WTC11 (cell line): ENCODE results near the gene IFIH1.

Experiments used
- ATF1 ChIP-seq: sonication (generic); formaldehyde crosslinking; IDR thresholded peaks from 2 replicates; pipeline ENCODE4 v1.8.1; 2023; ENCODE audit warnings: mild to moderate bottlenecking, moderate library complexity, missing genetic modification reagents
- ESRRA ChIP-seq: sonication (generic); formaldehyde crosslinking; IDR thresholded peaks from 2 replicates; pipeline ENCODE4 v1.8.1; 2022; ENCODE audit warnings: mild to moderate bottlenecking, missing genetic modification reagents, borderline replicate concordance
- KAT7 ChIP-seq: sonication (generic); formaldehyde crosslinking; IDR thresholded peaks from 2 replicates; pipeline ENCODE4 v1.8.1; 2023; ENCODE audit warnings: missing genetic modification reagents, mild to moderate bottlenecking, borderline replicate concordance
- MXD4 ChIP-seq: fragments of 250-450 bp; sonication (Bioruptor Pico); IDR thresholded peaks from 2 replicates; pipeline ENCODE4 v1.8.0; 2021; ENCODE audit warnings: mild to moderate bottlenecking, moderate library complexity, borderline replicate concordance
- NR2C2 ChIP-seq: sonication (generic); formaldehyde crosslinking; IDR thresholded peaks from 2 replicates; pipeline ENCODE4 v1.8.0; 2022; ENCODE audit warnings: mild to moderate bottlenecking, missing genetic modification reagents
- TCF7 ChIP-seq: sonication (generic); formaldehyde crosslinking; IDR thresholded peaks from 2 replicates; pipeline ENCODE4 v1.8.0; 2022; ENCODE audit warnings: mild to moderate bottlenecking, low read depth, missing genetic modification reagents, moderate library complexity
- ZNF232 ChIP-seq: sonication (generic); formaldehyde crosslinking; IDR thresholded peaks from 2 replicates; pipeline ENCODE4 v1.8.0; 2022; ENCODE audit warnings: mild to moderate bottlenecking, missing genetic modification reagents
- TF ChIP-seq, protein P1 (sequence below): fragments of 200-600 bp; IDR thresholded peaks from 2 replicates; pipeline ENCODE4 v1.8.0; 2022; ENCODE audit warnings: antibody characterized with exemption
- TF ChIP-seq, protein P2 (sequence below): sonication (generic); formaldehyde crosslinking; IDR thresholded peaks from 2 replicates; pipeline ENCODE4 v1.8.0; 2023; ENCODE audit warnings: missing genetic modification reagents
- TF ChIP-seq, protein P3 (sequence below): sonication (generic); formaldehyde crosslinking; IDR thresholded peaks from 2 replicates; pipeline ENCODE4 v1.8.0; 2022; ENCODE audit warnings: mild to moderate bottlenecking, missing genetic modification reagents
- TF ChIP-seq, protein P4 (sequence below): sonication (generic); formaldehyde crosslinking; IDR thresholded peaks from 2 replicates; pipeline ENCODE4 v1.8.0; 2023; ENCODE audit warnings: missing genetic modification reagents, mild to moderate bottlenecking, borderline replicate concordance
- TF ChIP-seq, protein P5 (sequence below): fragments of 250-450 bp; sonication (Bioruptor Pico); IDR thresholded peaks from 2 replicates; pipeline ENCODE4 v1.9.0; 2021; ENCODE audit warnings: moderate library complexity, mild to moderate bottlenecking, inconsistent platforms, borderline replicate concordance

DNA sequence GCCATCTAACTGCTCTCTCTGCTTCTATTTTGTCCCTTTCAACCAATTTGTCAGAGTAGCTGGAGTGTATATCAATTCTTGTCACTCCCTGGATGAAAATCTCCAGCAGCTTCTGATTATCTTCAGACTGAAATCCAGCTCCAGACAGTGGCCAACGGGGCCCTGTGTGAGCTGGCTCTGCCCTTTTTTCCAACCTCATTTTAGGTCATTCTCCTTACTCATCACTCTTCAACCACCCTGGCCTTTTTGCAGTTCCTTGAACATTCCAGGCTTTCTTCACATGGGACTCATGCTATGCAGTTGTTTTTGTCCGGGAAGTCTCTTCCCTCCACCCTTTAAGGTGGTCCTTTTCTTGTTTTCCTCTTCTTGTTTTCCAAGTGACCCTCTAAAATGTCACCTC lies 59.8 kb downstream of the IFIH1 start:
- TF ChIP-seq NR2C2 (CRISPR knock-in tag) = no peak
- TF ChIP-seq, protein P1, sequence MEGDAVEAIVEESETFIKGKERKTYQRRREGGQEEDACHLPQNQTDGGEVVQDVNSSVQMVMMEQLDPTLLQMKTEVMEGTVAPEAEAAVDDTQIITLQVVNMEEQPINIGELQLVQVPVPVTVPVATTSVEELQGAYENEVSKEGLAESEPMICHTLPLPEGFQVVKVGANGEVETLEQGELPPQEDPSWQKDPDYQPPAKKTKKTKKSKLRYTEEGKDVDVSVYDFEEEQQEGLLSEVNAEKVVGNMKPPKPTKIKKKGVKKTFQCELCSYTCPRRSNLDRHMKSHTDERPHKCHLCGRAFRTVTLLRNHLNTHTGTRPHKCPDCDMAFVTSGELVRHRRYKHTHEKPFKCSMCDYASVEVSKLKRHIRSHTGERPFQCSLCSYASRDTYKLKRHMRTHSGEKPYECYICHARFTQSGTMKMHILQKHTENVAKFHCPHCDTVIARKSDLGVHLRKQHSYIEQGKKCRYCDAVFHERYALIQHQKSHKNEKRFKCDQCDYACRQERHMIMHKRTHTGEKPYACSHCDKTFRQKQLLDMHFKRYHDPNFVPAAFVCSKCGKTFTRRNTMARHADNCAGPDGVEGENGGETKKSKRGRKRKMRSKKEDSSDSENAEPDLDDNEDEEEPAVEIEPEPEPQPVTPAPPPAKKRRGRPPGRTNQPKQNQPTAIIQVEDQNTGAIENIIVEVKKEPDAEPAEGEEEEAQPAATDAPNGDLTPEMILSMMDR = no peak
- TF ChIP-seq, protein P2, sequence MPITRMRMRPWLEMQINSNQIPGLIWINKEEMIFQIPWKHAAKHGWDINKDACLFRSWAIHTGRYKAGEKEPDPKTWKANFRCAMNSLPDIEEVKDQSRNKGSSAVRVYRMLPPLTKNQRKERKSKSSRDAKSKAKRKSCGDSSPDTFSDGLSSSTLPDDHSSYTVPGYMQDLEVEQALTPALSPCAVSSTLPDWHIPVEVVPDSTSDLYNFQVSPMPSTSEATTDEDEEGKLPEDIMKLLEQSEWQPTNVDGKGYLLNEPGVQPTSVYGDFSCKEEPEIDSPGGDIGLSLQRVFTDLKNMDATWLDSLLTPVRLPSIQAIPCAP (CRISPR knock-in tag) = no peak
- TF ChIP-seq, protein P3, sequence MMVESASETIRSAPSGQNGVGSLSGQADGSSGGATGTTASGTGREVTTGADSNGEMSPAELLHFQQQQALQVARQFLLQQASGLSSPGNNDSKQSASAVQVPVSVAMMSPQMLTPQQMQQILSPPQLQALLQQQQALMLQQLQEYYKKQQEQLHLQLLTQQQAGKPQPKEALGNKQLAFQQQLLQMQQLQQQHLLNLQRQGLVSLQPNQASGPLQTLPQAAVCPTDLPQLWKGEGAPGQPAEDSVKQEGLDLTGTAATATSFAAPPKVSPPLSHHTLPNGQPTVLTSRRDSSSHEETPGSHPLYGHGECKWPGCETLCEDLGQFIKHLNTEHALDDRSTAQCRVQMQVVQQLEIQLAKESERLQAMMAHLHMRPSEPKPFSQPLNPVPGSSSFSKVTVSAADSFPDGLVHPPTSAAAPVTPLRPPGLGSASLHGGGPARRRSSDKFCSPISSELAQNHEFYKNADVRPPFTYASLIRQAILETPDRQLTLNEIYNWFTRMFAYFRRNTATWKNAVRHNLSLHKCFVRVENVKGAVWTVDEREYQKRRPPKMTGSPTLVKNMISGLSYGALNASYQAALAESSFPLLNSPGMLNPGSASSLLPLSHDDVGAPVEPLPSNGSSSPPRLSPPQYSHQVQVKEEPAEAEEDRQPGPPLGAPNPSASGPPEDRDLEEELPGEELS (CRISPR knock-in tag) = no peak
- no peak for TF ChIP-seq ZNF232 (CRISPR knock-in tag)
- TF ChIP-seq ATF1 (CRISPR knock-in tag) = no peak
- no peak for TF ChIP-seq KAT7 (CRISPR knock-in tag)
- TF ChIP-seq, protein P4, sequence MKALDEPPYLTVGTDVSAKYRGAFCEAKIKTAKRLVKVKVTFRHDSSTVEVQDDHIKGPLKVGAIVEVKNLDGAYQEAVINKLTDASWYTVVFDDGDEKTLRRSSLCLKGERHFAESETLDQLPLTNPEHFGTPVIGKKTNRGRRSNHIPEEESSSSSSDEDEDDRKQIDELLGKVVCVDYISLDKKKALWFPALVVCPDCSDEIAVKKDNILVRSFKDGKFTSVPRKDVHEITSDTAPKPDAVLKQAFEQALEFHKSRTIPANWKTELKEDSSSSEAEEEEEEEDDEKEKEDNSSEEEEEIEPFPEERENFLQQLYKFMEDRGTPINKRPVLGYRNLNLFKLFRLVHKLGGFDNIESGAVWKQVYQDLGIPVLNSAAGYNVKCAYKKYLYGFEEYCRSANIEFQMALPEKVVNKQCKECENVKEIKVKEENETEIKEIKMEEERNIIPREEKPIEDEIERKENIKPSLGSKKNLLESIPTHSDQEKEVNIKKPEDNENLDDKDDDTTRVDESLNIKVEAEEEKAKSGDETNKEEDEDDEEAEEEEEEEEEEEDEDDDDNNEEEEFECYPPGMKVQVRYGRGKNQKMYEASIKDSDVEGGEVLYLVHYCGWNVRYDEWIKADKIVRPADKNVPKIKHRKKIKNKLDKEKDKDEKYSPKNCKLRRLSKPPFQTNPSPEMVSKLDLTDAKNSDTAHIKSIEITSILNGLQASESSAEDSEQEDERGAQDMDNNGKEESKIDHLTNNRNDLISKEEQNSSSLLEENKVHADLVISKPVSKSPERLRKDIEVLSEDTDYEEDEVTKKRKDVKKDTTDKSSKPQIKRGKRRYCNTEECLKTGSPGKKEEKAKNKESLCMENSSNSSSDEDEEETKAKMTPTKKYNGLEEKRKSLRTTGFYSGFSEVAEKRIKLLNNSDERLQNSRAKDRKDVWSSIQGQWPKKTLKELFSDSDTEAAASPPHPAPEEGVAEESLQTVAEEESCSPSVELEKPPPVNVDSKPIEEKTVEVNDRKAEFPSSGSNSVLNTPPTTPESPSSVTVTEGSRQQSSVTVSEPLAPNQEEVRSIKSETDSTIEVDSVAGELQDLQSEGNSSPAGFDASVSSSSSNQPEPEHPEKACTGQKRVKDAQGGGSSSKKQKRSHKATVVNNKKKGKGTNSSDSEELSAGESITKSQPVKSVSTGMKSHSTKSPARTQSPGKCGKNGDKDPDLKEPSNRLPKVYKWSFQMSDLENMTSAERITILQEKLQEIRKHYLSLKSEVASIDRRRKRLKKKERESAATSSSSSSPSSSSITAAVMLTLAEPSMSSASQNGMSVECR = no peak
- TF ChIP-seq, protein P5, sequence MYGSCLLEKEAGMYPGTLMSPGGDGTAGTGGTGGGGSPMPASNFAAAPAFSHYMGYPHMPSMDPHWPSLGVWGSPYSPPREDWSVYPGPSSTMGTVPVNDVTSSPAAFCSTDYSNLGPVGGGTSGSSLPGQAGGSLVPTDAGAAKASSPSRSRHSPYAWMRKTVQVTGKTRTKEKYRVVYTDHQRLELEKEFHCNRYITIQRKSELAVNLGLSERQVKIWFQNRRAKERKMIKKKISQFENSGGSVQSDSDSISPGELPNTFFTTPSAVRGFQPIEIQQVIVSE = no peak
- TF ChIP-seq ESRRA (CRISPR knock-in tag) = no peak
- TF ChIP-seq MXD4 (CRISPR knock-in tag) = no peak
- no peak for TF ChIP-seq TCF7
